ENCODE measurements around the gene TMEM272.
"Not testable (repeated sequence)": the region's sequence is repeated elsewhere in the genome, so short reads cannot be mapped to it uniquely, and the experiment has no call there.

TMEM272 gene

DNA sequence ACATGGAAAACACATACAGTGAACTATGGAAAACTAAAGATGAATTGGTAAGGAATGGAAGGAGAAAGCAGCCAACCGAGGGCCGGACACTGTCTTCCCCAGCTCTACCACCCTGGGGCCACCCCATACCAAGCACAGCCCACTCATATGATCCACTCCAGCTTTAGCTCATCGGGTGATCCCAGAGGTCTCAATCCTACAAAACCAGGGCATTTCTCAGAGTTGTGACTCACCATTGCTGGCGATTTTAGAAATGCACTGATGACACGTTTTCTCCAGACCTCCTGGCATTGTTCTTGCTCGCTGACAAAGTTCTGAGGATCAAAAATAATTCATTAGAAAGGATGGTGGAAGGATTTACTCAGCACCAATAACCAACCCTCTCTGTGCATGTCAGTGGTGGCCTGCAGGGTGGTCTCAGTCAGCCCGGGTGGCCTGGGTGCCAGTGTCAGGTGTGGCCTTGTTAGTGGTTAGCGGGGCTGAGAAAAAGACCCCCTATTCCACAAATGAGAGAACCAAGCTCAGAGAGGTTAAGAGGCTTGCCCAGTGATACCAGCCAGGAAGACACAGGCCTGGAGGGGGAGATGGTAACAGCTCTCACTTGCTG, 6.6 kb downstream of the TMEM272 start:
- Mint-ChIP-seq H3K36me3 (no peaks in the 10 kb centered on the region), H3K4me3 (no peak overlapping the region), H3K9me3 (no peaks in the 10 kb centered on the region), H3K27ac (peak overlapping the region; percentile 20), H3K4me1 (no peaks in the 10 kb centered on the region)
- DNase-seq (ENCODE audit: low spot score in 2 of 2) (no peak), ATAC-seq (peak; percentile 58)

DNA sequence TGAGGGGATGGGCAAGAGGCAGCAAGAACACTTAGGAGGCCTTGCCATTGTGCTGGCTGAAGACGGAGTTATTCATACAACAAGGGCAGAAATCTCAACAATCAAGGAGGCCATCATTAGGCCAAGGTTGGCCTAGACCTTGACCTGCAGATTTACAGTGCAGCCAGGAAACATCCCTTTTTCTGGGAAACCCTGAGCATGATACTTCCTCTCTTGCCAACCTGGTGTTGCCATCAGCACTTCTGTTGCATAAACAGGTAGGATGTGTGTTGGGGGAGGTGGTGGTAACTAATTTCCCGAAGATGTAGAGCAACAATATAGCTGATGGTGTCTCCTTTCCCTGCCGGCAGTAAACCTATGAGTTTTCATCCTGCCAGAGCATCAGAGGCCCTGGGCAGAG, 8.0 kb downstream of the TMEM272 start:
- Mint-ChIP-seq H3K36me3 (no peaks in the 10 kb centered on the region), H3K4me1 (peaks cover 9% of the 10 kb centered on the region), H3K4me3 (no peak overlapping the region), H3K27ac (peak overlapping the region; percentile 2), H3K9me3 (no peaks in the 10 kb centered on the region)
- DNase-seq (ENCODE audit: low spot score in 2 of 2) (no peak), ATAC-seq (no peak)

DNA sequence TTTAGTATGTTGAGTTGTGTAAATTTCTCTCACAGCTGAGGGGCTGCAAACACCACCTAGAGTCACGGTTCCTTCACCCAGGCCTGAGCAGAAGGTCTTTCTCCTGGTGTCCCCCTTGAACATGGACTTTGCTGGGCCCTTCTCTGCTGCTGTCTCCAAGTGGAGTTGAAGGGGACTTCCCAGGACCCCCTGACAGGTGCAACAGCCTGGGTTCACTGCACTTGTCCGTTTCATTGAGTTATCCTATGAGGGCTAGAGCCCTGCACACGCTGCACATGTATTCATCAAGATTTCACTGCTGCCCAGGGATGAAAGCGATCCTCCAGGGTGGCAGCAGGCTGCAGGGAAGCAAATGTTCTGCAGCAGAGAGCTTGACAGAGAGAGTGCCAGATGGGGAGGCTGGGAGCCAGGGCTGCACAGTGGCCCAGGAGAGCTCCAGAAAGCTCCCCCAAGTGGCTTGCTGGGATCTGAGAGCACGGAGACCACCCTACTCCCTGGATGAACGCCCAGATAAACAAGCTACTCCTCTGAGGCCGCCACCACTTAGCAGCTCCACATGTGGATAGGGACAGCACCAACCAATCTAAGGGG, 10.3 kb downstream of the TMEM272 start:
- H3K27ac Mint-ChIP-seq = no peak overlapping the region
- DNase-seq (ENCODE audit: low spot score in 2 of 2) = no peak

DNA sequence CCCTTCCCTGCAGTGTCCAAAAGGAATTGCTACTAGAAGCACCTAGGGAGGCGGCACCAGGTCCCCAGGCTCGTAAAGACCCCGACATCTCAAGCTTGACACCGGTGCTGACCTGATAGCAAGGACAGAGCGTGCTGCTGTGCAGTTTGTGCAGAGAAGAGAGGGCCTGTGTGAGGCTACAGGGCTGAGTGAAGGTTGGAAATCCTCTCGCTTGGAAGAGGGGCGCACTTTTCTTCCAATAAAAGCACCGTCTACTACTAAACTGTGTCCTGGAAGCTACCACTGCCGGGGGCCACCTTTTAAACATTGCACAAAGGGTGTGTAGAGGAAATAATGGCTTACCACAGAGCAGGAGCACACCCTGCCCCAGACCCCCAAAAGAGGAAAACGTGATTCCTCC, 11.0 kb downstream of the TMEM272 start:
- peaks cover 9% of the 10 kb centered on the region for H3K4me1 Mint-ChIP-seq
- ATAC-seq = no peak

More for the DNA sequence above, 10.3 kb downstream of the TMEM272 start:
- Mint-ChIP-seq H3K4me3 (no peak overlapping the region), H3K9me3 (no peaks in the 10 kb centered on the region), H3K36me3 (no peaks in the 10 kb centered on the region), H3K4me1 (peaks cover 9% of the 10 kb centered on the region)
- ATAC-seq = no peak

GRCh38 chr13:51832471-51833152, 12.4 kb downstream of the TMEM272 start:
- H3K4me3 Mint-ChIP-seq = no peak overlapping the region
- no peak for DNase-seq (ENCODE audit: low spot score in 2 of 2)

More for the DNA sequence above, 11.0 kb downstream of the TMEM272 start:
- no peak for DNase-seq (ENCODE audit: low spot score in 2 of 2)
- Mint-ChIP-seq H3K9me3 (no peaks in the 10 kb centered on the region), H3K4me3 (no peak overlapping the region), H3K36me3 (no peaks in the 10 kb centered on the region), H3K27ac (no peak overlapping the region)

GRCh38 chr13:51831519-51831918, 13.5 kb downstream of the TMEM272 start:
- no peaks in the 10 kb centered on the region for H3K36me3 Mint-ChIP-seq
- no peak overlapping the region for H3K4me3 Mint-ChIP-seq
- H3K4me1 Mint-ChIP-seq = peaks cover 30% of the 10 kb centered on the region
- DNase-seq (ENCODE audit: low spot score in 2 of 2) (no peak), ATAC-seq (no peak)
- H3K27ac Mint-ChIP-seq = no peak overlapping the region
- no peaks in the 10 kb centered on the region for H3K9me3 Mint-ChIP-seq

More at GRCh38 chr13:51832471-51833152, 12.4 kb downstream of the TMEM272 start:
- peak; percentile 92 for ATAC-seq
- Mint-ChIP-seq H3K4me1 (peaks cover 19% of the 10 kb centered on the region), H3K36me3 (no peaks in the 10 kb centered on the region), H3K9me3 (no peaks in the 10 kb centered on the region), H3K27ac (no peak overlapping the region)

GRCh38 chr13:51829568-51829899, 15.4 kb downstream of the TMEM272 start:
- H3K4me3 Mint-ChIP-seq = no peak overlapping the region
- peaks cover 50% of the 10 kb centered on the region for H3K4me1 Mint-ChIP-seq
- no peak overlapping the region for H3K27ac Mint-ChIP-seq
- H3K36me3 Mint-ChIP-seq = no peaks in the 10 kb centered on the region
- DNase-seq (ENCODE audit: low spot score in 2 of 2) (no peak), ATAC-seq (no peak)
- no peaks in the 10 kb centered on the region for H3K9me3 Mint-ChIP-seq

DNA sequence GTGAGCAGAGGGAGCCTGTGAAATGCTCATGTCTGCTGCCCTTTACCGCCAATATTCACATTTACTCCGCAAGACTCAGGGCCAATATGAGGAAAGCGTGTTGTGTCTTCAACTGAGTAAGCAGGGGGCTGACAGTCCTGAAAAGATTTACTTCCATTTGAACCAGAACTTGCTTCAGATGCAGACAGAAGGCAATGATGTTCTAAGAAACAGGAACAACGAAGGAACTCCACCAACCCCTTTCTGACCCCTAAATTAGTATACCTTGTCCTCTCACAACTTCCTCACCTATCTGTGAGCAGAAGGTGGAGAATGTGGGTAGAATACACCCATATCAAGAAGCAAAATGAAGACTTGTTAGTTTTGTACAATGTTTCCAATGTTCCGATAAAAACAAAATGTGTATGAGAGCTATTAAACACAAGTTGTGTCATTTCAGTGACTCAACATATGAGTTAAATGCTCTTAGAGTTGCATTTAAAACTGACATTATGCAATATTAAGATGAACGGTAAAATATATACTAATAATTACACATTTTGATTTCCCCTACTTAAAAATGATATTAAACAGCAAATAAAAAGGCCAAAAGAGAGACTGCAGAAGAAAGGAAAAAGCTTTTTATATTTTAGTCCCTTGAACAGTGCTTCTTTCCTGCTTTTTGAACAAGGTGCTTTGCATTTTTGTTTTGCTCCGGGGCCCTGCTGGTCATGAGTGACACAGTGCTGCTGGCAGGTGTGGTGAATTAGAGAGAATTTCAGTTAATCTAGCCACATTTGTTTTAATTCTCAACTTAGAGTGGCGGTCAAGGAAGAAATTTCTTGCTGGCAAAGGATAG, 16.0 kb downstream of the TMEM272 start:
- DNase-seq (ENCODE audit: low spot score in 2 of 2) (no peak), ATAC-seq (no peak)
- H3K36me3 Mint-ChIP-seq = no peaks in the 10 kb centered on the region
- no peaks in the 10 kb centered on the region for H3K9me3 Mint-ChIP-seq
- H3K4me3 Mint-ChIP-seq = no peak overlapping the region
- H3K27ac Mint-ChIP-seq = no peak overlapping the region
- peaks cover 56% of the 10 kb centered on the region for H3K4me1 Mint-ChIP-seq

GRCh38 chr13:51827254-51827653, 17.7 kb downstream of the TMEM272 start:
- Mint-ChIP-seq H3K4me3 (no peak overlapping the region), H3K27ac (no peak overlapping the region), H3K9me3 (no peaks in the 10 kb centered on the region), H3K4me1 (peaks cover 56% of the 10 kb centered on the region), H3K36me3 (no peaks in the 10 kb centered on the region)
- ATAC-seq (no peak), DNase-seq (ENCODE audit: low spot score in 2 of 2) (no peak)

DNA sequence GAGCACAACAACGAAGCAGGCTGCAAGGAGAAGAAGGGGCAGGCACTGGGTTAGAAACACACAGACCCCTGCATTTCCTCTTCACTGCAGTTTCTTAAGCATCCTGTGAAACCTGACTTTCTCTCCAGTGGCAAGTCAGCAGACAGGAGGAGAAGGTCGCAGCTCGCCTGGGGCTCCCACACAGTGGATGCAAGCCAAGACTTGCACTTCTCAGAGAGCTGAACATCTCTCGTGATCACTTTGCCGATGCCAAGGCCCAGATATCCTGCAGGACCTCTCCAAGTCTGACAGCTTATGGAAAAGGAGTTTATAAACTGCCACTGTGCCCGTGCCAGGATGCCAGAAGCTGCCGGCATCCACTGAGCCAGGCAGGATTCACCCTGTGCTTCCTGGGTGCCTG, 18.4 kb downstream of the TMEM272 start:
- peaks cover 60% of the 10 kb centered on the region for H3K4me1 Mint-ChIP-seq
- no peak for ATAC-seq
- no peaks in the 10 kb centered on the region for H3K9me3 Mint-ChIP-seq
- H3K27ac Mint-ChIP-seq = peak overlapping the region; percentile 60
- no peak for DNase-seq (ENCODE audit: low spot score in 2 of 2)
- H3K4me3 Mint-ChIP-seq = no peak overlapping the region
- no peaks in the 10 kb centered on the region for H3K36me3 Mint-ChIP-seq

DNA sequence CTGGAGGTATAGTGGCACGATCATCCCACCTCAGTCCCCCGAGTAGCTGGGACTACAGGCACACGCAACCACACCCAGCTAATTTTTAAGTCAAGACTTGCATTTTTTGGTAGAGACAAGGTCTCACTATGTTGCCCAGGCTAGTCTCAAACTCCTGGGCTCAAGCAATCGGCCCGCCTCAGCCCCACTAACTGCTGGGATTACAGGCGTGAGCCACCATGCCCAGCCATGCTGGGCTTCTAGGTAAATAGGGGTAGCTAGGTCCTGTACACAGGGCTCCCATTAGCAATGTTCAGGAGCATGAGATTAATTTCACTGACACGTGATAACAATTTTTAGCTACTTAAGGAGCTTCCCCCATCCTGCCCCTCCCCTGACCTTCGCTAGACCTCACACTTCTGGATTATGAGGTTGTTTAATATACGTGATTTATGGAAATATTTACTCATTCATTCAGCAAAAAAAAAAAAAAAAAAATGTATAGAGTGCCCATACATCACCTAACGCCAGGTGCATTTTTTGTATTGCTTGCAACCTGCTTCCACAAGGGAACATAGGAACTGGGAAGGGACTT, 19.2 kb downstream of the TMEM272 start:
- Mint-ChIP-seq H3K9me3 (no peaks in the 10 kb centered on the region), H3K36me3 (no peaks in the 10 kb centered on the region), H3K4me3 (peak overlapping the region; percentile 39), H3K4me1 (peaks cover 68% of the 10 kb centered on the region), H3K27ac (peak overlapping the region; percentile 60)
- no peak for DNase-seq (ENCODE audit: low spot score in 2 of 2)
- ATAC-seq = no peak

GRCh38 chr13:51825165-51825592, 19.8 kb downstream of the TMEM272 start:
- Mint-ChIP-seq H3K27ac (peak overlapping the region; percentile 24), H3K36me3 (no peaks in the 10 kb centered on the region), H3K4me3 (peak overlapping the region; percentile 39), H3K4me1 (peaks cover 74% of the 10 kb centered on the region), H3K9me3 (no peaks in the 10 kb centered on the region)
- ATAC-seq (peak; percentile 73), DNase-seq (ENCODE audit: low spot score in 2 of 2) (no peak)

DNA sequence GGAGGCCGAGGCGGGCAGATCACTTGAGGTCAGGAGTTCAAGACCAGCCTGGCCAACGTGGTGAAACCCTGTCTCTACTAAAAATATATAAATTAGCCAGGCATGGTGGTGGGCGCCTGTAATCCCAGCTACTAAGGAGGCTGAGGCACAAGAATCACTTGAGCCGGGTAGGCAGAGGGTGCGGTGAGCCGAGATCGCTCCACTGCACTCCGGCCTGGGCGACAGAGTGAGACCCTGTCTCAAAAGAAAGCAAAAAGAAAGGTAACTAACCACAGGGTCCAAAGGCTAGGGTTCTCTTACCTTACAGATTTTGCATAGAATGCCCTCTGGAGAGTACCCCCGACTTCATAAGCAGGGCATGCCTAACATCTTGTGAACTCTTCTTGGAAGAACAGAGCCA, 20.3 kb downstream of the TMEM272 start:
- peak overlapping the region; percentile 24 for H3K27ac Mint-ChIP-seq
- H3K4me3 Mint-ChIP-seq = peak overlapping the region; percentile 39
- ATAC-seq = not testable (repeated sequence)

GRCh38 chr13:51823863-51824262, 21.1 kb downstream of the TMEM272 start:
- no peak overlapping the region for H3K27ac Mint-ChIP-seq
- ATAC-seq (no peak), DNase-seq (ENCODE audit: low spot score in 2 of 2) (no peak)
- no peaks in the 10 kb centered on the region for H3K36me3 Mint-ChIP-seq
- peaks cover 87% of the 10 kb centered on the region for H3K4me1 Mint-ChIP-seq
- H3K4me3 Mint-ChIP-seq = peak overlapping the region; percentile 39
- no peaks in the 10 kb centered on the region for H3K9me3 Mint-ChIP-seq

More for the DNA sequence above, 20.3 kb downstream of the TMEM272 start:
- H3K4me1 Mint-ChIP-seq = peaks cover 79% of the 10 kb centered on the region
- H3K9me3 Mint-ChIP-seq; DNase-seq (ENCODE audit: low spot score in 2 of 2); H3K36me3 Mint-ChIP-seq: not testable (repeated sequence)

GRCh38 chr13:51823359-51823758, 21.6 kb downstream of the TMEM272 start:
- Mint-ChIP-seq H3K4me3 (no peak overlapping the region), H3K36me3 (no peaks in the 10 kb centered on the region), H3K9me3 (no peaks in the 10 kb centered on the region), H3K27ac (no peak overlapping the region), H3K4me1 (peaks cover 89% of the 10 kb centered on the region)
- ATAC-seq = no peak
- no peak for DNase-seq (ENCODE audit: low spot score in 2 of 2)
